Renal pelvis (tissue), 4 donors: ENCODE measurements around the gene DYNLRB2. TPM values are rescaled to one million over a fixed set of nuclear protein-coding genes. Genes with fewer than 3 reads are reported as not detected.

ENCODE experiments used
- DNase-seq: peaks from one replicate; pipeline ENCODE4 v3.0.0-alpha.2; 2013
- polyA plus RNA-seq, 3 donors: library from polyadenylated mRNA; unstranded; fragments of 120-200 nt; gene quantifications; one replicate each; pipeline ENCODE4 v1.2.1, GENCODE V29; 2013; ENCODE audit not compliant: insufficient read length in 3 of 3

The DYNLRB2 gene
- polyA plus RNA-seq, 3 donors = 7.8 to 9.3 (median 8.0) TPM

- DNase-seq = no peak
Measured at GRCh38 chr16:80592273-80592672, 51.5 kb downstream of the DYNLRB2 start.

GRCh38 chr16:80594756-80595155, 54.0 kb downstream of the DYNLRB2 start:
- DNase-seq = no peak

- no peak for DNase-seq
Measured at GRCh38 chr16:80596507-80597207, 55.9 kb downstream of the DYNLRB2 start.

GRCh38 chr16:80599466-80599865, 58.7 kb downstream of the DYNLRB2 start:
- no peak for DNase-seq
